Measurements from ENCODE around the gene AQP12B. TPM values are rescaled to one million over a fixed set of nuclear protein-coding genes. Genes with fewer than 3 reads are reported as not detected.
"Not testable (repeated sequence)": the region's sequence is repeated elsewhere in the genome, so short reads cannot be mapped to it uniquely, and the experiment has no call there.

Gene AQP12B
- total and polyA plus RNA-seq, 2 of the 8 experiments (the other 6 are each of a cell fraction or from before 2014, with no cell fraction given) = not detected

- H4K5ac ChIP-seq (ENCODE audit: insufficient read length, low read depth, low read length); H3K79me1 ChIP-seq (ENCODE audit: low read depth, low read length); H3K4me2 ChIP-seq (ENCODE audit: insufficient read depth in 1 of 2, low read depth in 2 of 2, low read length in 2 of 2); H2AFZ ChIP-seq (ENCODE audit: low read length); H4K20me1 ChIP-seq (replicated peaks in 1 of 2; ENCODE audit: control insufficient read depth in 1 of 2, insufficient read depth in 2 of 2, low read length in 2 of 2); H4K91ac ChIP-seq (replicated peaks; ENCODE audit: insufficient read length, low read length); H3K27ac ChIP-seq (ENCODE audit: low read depth, low read length); H3K36me3 ChIP-seq (ENCODE audit: control insufficient read depth in 2 of 4, insufficient read depth in 4 of 4, low read length in 3 of 4); DNase-seq (ENCODE audit: low read depth in 1 of 2, low spot score in 2 of 2); CTCF ChIA-PET (ENCODE audit: partially characterized antibody); H2BK12ac ChIP-seq (ENCODE audit: low read depth, low read length); H2BK120ac ChIP-seq (replicated peaks; ENCODE audit: low read depth, low read length); H2BK20ac ChIP-seq (ENCODE audit: low read length); H3K23ac ChIP-seq (ENCODE audit: insufficient read length); H3K9me3 ChIP-seq (ENCODE audit: insufficient read depth in 2 of 2, low read depth in 1 of 2, low read length in 1 of 2); H3K79me2 ChIP-seq (ENCODE audit: control insufficient read depth in 1 of 2, insufficient read depth in 2 of 2, low read length in 2 of 2); H3K4me1 ChIP-seq (replicated peaks in 1 of 4; ENCODE audit: control insufficient read depth in 3 of 4, insufficient read depth in 4 of 4, low read length in 3 of 4); H3K18ac ChIP-seq (ENCODE audit: extremely low read depth, low read length); H2AK5ac ChIP-seq (ENCODE audit: low read depth, low read length); POLR2A ChIA-PET (ENCODE audit: partially characterized antibody); H3K14ac ChIP-seq (ENCODE audit: insufficient read length); H2BK5ac ChIP-seq (ENCODE audit: low read depth, low read length); H3K4me3 ChIP-seq (ENCODE audit: extremely low read depth in 1 of 4, insufficient read depth in 2 of 4, low read depth in 3 of 4, low read length in 4 of 4); H3K4ac ChIP-seq (replicated peaks; ENCODE audit: insufficient read length, low read depth, low read length); H3K56ac ChIP-seq (replicated peaks; ENCODE audit: insufficient read length, low read depth, low read length); H4K8ac ChIP-seq (ENCODE audit: extremely low read depth, insufficient read depth, low read length); H2BK15ac ChIP-seq (ENCODE audit: low read length); H3K27me3 ChIP-seq (replicated peaks in 1 of 4; ENCODE audit: control insufficient read depth in 3 of 4, extremely low read depth in 1 of 4, insufficient read depth in 3 of 4, low read length in 3 of 4); H3K9ac ChIP-seq (replicated peaks in 1 of 4; ENCODE audit: extremely low read depth in 1 of 4, low read depth in 3 of 4, low read length in 3 of 4); H3K23me2 ChIP-seq (ENCODE audit: low read depth, low read length): not testable (repeated sequence)
- WGBS, 2 experiments (ENCODE audit: extremely low coverage in 1 of 2, insufficient coverage in 1 of 2, insufficient read length in 1 of 2, insufficient replicate concordance in 2 of 2, low coverage in 1 of 2, low lambda C conversion rate in 2 of 2, missing lambda C conversion rate in 1 of 2) = no CpG with 5 or more reads among the region's 19 CpGs
- FAIRE-seq = peak; percentile 74
These were observed 3.8 kb downstream of the AQP12B start for GRCh38 chr2:240678909-240679308.

- H3K23ac ChIP-seq (ENCODE audit: insufficient read length); H3K4me3 ChIP-seq (ENCODE audit: extremely low read depth in 1 of 4, insufficient read depth in 2 of 4, low read depth in 3 of 4, low read length in 4 of 4); H3K4me1 ChIP-seq (replicated peaks in 1 of 4; ENCODE audit: control insufficient read depth in 3 of 4, insufficient read depth in 4 of 4, low read length in 3 of 4); H4K91ac ChIP-seq (replicated peaks; ENCODE audit: insufficient read length, low read length); CTCF ChIA-PET (ENCODE audit: partially characterized antibody); H4K20me1 ChIP-seq (replicated peaks in 1 of 2; ENCODE audit: control insufficient read depth in 1 of 2, insufficient read depth in 2 of 2, low read length in 2 of 2); H3K14ac ChIP-seq (ENCODE audit: insufficient read length); H2AK5ac ChIP-seq (ENCODE audit: low read depth, low read length); H2BK12ac ChIP-seq (ENCODE audit: low read depth, low read length); H3K4me2 ChIP-seq (ENCODE audit: insufficient read depth in 1 of 2, low read depth in 2 of 2, low read length in 2 of 2); H3K4ac ChIP-seq (replicated peaks; ENCODE audit: insufficient read length, low read depth, low read length); H3K79me1 ChIP-seq (ENCODE audit: low read depth, low read length); H2BK120ac ChIP-seq (replicated peaks; ENCODE audit: low read depth, low read length); H2BK5ac ChIP-seq (ENCODE audit: low read depth, low read length); H3K27ac ChIP-seq (ENCODE audit: low read depth, low read length); H2AFZ ChIP-seq (ENCODE audit: low read length); H3K23me2 ChIP-seq (ENCODE audit: low read depth, low read length); H2BK20ac ChIP-seq (ENCODE audit: low read length); H3K27me3 ChIP-seq (replicated peaks in 1 of 4; ENCODE audit: control insufficient read depth in 3 of 4, extremely low read depth in 1 of 4, insufficient read depth in 3 of 4, low read length in 3 of 4); H3K9me3 ChIP-seq (ENCODE audit: insufficient read depth in 2 of 2, low read depth in 1 of 2, low read length in 1 of 2); H4K8ac ChIP-seq (ENCODE audit: extremely low read depth, insufficient read depth, low read length); H3K36me3 ChIP-seq (ENCODE audit: control insufficient read depth in 2 of 4, insufficient read depth in 4 of 4, low read length in 3 of 4); DNase-seq (ENCODE audit: low read depth in 1 of 2, low spot score in 2 of 2); POLR2A ChIA-PET (ENCODE audit: partially characterized antibody); H4K5ac ChIP-seq (ENCODE audit: insufficient read length, low read depth, low read length); H3K18ac ChIP-seq (ENCODE audit: extremely low read depth, low read length); H3K79me2 ChIP-seq (ENCODE audit: control insufficient read depth in 1 of 2, insufficient read depth in 2 of 2, low read length in 2 of 2); FAIRE-seq; H2BK15ac ChIP-seq (ENCODE audit: low read length); H3K56ac ChIP-seq (replicated peaks; ENCODE audit: insufficient read length, low read depth, low read length); H3K9ac ChIP-seq (replicated peaks in 1 of 4; ENCODE audit: extremely low read depth in 1 of 4, low read depth in 3 of 4, low read length in 3 of 4): not testable (repeated sequence)
- 33% methylated on average over 1 of the region's 14 CpGs; no CpG with 5 or more reads in 1 of the 2 experiments for WGBS, 2 experiments (ENCODE audit: extremely low coverage in 1 of 2, insufficient coverage in 1 of 2, insufficient read length in 1 of 2, insufficient replicate concordance in 2 of 2, low coverage in 1 of 2, low lambda C conversion rate in 2 of 2, missing lambda C conversion rate in 1 of 2)
These were observed 4.6 kb downstream of the AQP12B start for GRCh38 chr2:240678043-240678442.
